HG03469 (cell line): ENCODE results near the gene MT1A.
"Not testable (repeated sequence)": the region's sequence is repeated elsewhere in the genome, so short reads cannot be mapped to it uniquely, and the experiment has no call there.

Experiments used
- ATAC-seq: cut with Tn5 transposase; IDR thresholded peaks from one replicate; pipeline ENCODE4 v1.9.1; 2021; ENCODE audit warnings: mild to moderate bottlenecking, moderate library complexity, moderate number of reproducible peaks; ENCODE audit not compliant: unreplicated experiment

Gene MT1A

DNA sequence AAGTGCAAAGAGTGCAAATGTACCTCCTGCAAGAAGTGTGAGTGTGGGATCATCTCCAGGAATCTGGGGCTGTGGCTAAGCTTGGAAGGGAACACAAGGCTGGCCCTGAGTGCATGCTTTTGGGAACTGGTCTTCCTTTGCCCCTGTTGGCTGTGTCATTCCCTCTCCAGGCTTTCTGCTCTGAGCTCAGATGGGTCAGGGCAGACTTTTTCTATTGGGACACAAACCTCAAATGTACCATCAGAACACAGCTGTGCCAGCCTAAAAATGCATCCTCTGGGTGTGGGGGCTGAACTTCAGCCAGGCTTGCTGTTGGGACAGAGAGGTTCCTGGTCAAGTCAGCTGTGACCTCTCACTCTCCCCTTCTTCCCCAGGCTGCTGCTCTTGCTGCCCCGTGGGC is 14.1 kb downstream of the MT1A start:
- ATAC-seq, result no peak

DNA sequence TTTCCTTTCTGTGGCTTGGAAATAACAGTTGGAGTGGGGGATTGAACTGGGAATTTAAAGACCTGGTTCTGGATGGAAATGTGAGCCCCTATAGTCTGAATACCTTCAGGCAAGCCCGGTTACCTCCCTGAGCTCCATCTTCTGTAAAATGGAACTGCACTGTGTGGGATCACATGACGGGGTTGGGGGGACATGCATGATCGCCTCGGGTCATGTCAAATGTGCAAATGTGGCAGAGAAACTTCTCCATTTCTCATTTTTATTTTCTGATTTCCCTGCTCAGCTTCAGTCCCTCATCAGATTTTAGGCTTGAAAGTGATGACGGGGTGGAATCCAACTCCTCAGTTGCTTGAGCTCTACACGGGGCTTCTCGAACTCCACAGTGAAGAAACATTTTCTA is 14.8 kb downstream of the MT1A start:
- no peak for ATAC-seq

DNA sequence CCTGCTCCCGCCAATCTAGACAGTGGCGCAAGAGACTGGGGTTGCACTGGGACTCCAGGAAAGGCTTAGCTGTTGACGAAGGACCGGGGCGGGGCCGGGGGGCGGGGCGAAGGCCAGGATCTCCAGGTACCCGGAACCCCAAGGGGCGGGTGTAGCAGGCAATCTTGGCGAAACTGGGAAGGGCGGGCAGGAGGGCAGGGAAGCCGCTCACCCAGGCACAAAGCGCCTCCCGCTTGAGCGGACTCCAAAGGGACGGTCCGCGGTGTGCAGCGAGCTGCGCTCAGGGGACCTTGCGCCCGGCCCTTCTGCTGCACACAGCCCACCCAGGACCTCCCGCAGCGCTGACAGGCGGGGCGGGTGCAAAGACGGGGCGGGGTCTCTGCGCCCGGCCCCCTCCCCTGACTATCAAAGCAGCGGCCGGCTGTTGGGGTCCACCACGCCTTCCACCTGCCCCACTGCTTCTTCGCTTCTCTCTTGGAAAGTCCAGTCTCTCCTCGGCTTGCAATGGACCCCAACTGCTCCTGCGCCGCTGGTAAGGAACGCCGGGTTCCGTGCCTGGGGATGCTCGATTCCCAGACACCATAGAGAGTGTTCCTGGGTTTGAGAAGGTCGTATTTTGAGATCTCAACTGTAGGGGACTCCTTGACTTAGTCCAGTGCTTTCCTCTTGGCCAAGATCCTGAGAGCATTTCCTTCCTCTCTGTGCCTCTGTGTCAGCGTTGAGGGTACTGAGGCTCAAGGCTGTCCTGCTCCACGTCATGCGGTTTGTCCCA is 19.3 kb downstream of the MT1A start, which contains the start of gene MT1F:
Gene MT1F, plus strand, starts transcription at position 405 of the 772 bp plus-strand sequence. Its CDS starts 100 bp downstream, at position 505.
- ATAC-seq, result no peak

DNA sequence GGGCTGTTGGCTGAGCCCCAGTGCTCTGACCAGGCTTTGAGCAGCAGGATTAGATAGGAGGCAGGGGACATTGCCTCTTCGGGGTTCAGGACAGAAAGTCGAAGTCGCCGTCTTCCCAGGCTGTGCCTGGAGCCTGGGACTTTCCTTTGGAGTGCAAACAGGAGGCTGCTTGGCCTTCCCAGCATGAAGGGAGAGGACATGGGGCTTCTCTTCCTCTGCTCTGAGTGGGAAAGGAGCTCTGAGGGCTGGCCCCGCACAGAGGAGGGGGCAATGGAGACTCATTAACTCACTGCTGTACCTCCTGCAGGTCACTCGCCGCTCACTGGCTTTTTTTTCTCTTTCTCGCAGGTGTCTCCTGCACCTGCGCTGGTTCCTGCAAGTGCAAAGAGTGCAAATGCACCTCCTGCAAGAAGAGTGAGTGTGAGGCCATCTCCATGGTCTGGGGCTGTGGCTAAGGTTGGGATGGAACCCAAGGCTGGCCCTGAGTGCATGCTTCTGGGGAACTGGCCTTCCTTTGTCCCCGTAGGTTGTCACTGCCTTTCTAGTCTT is 19.9 kb downstream of the MT1A start:
- no peak for ATAC-seq

DNA sequence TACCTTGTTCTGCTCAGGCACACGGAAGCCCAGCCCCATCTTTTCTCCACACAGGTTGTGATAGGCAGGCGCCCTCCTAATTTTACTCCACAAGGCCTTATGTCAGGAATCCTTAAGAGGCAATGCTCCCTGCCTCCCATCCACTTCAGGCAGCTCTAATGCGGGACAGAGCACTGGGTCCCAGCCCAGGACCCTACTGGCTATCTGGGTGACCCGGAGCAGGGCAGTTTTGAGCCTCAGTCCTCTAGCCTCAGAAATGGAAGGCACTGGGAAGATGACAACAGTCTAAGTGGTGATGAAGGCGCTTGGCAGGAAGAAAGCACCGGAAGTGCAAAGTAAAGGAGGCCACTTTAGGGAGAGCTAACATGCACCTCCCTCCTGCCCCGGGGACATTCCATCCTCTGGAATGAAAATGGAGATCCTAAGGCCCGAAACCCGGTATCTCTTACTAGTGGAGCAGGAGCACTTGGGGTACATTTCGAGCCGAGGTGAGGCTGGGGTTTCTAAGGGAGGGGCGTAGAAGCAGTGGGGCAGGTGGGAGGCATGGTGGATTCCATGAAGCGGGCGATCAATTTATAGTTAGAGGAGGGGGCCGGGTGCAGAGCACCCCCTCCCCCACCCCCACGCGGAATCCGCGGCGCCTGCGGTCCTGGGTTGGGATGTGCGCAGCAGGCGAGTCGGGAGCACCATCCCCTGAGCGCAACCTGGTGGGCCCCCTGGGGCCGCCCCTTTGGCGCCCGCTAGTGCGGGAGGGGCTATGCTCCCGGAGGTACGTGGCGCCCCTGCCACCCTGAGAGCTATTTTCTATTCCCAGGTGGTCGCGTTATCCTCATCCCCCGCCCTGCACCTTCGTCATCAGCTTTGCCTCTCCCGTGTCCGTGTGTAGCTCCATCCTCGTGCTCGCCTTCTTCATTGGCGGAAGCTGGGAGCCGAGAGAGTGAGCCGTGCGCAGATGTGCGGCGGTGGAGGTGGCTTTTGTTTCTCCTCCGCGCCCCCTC is 24.2 kb downstream of the MT1A start:
- no peak for ATAC-seq

DNA sequence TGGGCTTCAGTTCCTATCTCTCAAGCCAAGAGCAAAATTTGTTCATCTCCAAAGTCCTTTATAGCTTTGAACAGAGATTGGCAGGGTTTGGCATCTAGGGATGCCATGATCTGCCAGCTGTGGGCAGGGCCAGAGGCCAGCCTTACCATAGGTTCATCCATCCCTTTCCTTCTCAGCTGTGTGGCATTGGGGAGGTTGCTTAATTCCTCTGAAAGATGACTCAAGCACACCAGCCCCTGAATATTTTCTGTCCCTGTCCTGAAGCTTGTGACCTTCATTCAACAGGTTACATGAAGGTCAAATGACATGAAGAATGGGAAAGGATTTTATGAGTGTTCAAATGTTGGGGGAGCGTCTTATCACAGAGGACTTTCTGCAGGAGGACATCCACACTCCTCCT is 26.0 kb downstream of the MT1A start:
- no peak for ATAC-seq

DNA sequence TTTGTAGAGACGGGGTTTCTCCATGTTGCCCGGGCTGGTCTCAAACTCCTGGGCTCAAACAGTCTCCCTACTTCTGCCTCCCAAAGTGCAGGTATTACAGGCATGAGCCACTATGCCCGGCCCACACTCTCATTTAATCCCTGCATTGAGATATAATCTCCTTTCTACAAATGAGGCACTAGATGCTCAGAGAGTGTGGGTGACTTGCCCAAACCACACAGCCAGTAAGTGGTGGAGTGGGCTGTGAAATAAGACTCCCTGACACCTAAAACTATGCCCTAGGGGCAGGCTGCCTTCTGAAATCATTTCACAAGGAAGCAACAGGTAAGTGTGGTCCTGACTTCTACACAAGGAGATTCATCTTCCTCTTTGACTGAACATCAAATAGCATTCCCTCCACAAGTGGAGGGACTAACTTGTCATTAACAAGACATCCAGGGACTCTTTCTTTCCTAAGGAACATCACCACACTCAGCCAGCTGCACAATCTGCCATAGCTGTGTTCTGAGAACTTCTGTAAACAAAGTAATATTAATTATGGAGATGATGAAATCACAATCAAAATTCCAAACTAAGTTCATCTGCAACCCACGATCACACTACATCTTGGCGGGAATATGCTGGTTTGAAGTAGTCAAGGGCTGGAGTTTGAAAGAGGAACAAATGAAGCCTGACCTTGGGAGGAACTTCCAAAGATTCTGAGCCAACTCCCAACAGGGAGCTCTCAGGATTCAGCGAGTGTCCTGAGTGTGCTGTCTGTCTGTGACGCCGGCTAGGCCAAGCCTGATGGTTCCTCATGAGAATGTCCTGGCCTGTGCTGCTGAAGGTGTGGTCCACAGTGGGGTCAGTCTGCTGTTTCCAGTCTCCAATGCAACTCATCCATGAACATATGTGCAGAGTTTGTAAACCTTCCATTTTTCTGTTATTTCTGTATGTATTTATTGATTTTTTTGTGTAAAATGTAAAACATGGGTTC is 27.1 kb downstream of the MT1A start:
- ATAC-seq, result not testable (repeated sequence)

DNA sequence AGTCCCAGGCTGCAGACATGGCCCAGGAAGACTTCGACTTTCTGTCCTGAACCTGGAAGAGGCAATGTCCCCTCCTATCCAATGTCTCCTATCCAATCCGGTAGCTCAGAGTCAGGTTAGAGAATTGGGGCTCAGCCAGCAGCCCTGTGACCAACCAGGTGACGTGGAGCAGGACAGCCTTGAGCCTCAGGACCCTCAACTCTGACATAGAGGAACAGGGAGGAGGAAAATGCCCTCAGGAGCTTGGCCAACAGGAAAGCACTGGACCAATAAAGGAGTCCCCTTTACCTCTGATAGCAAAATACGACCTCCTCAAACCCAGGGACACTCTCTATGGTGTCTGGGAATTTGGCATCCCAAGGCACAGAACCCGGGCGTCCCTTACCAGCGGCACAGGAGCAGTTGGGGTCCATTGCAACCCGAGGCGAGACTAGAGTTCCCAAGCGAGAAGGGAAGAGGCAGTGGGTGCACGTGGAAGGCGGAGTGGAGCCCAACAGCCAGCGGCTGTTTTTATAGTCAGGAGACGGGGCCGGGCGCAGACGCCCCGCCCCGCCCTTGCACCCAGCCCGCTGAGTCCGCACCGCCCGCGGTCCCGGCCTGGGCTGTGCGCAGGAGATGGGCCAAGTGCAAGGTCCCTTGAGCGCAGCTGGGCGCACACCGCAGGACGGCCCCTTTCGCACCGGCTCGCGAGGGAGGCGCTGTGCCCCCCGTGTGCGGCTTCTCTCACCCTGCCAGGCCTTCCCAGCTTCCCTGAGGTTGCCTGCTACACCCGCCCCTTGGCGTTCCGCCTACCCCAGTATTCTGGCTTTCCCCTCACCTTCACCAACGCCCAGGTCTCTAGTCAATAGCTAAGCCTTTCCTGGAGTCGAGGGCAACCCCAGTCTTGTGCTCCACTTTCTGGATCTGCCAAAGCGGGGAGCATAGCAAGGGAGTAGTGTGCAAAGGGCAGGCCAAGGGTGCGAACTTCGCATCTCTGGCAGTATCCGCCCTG is 29.4 kb downstream of the MT1A start, which contains the start of gene MT1G:
Gene MT1G, minus strand, starts transcription at position 485 of the 991 bp plus-strand sequence. Its CDS starts 72 bp downstream, at position 413.
- ATAC-seq, result no peak

DNA sequence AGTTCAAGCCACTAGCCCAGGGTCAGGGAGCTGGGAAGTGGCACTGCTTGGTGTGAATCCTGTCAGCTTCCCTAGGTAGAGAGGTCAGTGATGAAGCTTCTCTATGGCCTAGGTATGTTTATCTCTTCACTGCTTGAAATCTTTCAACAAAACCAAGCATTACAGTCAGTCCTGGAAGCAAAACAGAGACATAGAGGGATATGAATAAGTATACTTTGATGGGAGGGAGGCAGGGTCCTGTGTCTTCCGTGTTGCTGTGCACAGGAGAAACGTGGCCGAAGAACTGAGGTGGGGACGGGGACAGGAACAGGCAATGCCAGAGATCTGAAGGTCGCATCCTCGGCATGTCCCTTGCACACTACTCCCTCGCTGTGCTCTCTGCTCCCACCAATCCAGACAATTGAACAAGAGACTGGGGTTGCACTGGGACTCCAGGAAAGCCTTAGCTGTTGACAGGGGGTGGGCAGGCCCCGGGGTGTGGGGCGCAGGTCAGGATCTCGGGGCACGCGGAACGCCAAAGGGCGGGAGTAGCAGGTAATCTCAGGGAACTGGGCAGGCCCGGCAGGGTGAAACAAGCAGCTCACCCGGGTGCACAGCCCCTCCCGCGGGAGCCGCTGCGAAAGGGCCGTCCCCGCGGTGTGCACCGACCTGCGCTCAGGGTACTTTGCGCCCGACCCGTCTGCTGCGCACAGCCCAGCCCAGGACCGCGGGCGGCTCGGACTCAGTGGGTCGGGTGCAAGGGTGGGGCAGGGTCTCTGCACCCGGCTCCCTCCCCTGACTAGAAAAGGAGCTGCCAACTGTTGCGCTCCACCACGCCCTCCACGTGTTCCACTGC is 30.8 kb downstream of the MT1A start, which contains the start of gene MT1H:
Gene MT1H, plus strand, starts transcription at position 810 of the 835 bp plus-strand sequence. CDS start 71 bp downstream, outside the sequence.
- no peak for ATAC-seq

DNA sequence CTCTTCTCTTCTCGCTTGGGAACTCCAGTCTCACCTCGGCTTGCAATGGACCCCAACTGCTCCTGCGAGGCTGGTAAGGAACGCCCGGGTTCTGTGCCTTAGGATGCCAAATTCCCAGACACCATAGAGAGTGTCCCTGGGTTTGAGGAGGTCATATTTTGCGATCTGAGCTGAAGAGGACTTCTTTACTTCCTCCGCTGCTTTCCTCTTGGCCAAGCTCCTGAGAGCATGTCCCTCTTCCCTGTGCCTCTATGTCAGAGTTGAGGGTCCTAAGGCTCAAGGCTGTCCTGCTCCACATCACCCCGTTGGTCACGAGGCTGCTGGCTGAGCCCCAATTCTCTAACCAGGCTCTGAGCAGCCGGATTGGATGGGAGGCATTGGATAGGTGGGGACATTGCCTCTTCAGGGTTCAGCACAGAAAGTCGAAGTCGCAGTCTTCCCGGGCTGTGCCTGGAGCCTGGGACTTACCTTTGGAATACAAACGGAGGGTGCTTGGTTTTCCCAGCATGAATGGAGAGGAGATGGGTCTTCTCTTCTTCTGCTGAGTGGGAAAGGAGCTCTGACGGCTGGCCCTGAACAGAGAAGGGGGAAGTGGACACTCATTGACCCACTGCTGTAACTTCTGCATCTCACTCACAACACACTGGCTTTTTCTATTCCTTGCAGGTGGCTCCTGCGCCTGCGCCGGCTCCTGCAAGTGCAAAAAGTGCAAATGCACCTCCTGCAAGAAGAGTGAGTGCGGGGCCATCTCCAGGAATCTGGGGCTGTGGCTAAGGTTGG is 31.6 kb downstream of the MT1A start:
- no peak for ATAC-seq

DNA sequence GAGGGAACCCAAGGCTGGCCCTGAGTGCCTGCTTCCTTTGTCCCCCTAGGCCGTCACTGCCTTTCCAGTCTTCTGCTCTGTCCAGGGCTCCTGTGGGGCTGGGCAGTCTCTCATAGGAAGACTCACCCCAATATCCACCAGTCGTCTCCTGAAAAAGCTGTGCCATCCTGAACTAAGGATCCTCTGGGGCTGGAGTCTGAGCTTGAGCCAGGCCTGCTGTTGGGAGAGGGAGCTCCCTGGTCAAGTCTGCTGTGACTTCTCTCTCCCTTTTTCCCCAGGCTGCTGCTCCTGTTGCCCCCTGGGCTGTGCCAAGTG is 32.1 kb downstream of the MT1A start:
- ATAC-seq, result no peak

DNA sequence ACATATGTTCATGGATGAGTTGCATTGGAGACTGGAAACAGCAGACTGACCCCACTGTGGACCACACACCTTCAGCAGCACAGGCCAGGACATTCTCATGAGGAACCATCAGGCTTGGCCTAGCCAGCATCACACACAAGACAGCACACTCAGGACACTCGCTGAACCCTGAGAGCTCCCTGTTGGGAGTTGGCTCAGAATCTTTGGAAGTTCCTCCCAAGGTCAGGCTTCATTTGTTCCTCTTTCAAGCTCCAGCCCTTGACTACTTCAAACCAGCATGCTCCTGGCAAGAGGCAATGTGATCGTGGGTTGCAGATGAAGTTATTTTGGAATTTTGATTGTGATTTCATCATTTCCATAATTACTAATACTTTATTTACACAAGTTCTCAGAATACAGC is 33.2 kb downstream of the MT1A start:
- not testable (repeated sequence) for ATAC-seq

DNA sequence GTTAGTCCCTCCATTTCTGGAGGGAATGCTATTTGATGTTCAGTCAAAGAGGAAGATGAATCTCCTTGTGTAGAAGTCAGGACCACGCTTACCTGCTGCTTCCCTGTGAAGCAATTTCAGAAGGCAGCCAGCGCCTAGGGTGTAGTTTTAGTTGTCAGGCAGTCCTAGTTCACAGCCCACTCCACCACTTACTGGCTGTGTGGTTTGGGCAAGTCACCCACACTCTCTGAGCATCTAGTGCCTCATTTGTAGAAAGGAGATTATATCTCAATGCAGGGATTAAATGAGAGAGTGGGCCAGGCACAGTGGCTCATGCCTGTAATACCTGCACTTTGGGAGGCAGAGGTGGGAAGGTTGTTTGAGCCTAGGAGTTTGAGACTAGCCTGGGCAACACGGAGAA is 33.7 kb downstream of the MT1A start:
- ATAC-seq, result not testable (repeated sequence)

DNA sequence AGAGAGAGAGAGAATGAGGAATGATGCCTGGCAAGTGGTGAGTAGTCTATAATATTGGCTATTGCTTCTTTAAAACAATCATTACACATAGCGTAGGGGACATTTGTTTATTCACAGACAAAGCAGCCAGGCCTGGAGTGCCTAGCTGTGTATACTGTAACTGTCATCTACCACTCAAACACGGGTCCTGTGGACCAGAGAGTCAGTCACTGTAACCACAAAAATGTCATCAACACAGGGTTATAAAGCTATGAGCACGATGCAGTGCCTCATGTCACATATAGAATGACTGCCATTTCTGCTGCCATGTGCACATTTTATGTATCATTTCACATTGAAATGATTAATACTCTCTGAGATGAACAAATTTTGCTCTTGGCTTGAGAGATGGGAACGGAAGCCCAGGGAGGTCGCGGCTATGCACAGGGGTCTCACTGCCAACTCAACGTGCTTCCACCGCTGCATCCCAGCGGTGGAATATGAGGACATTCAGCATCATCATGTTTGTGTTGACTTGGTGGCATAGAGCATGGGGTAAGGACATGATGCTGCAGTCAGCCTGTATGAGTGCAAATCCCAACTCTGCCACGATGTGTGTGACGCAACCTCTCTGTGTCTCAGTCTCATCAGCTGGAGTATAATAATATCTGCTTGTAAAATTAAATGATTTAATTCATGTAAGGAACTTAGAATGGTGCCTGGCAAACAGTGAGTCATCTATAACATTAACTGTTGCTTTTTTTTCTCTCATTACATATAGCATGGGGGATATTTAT is 34.5 kb downstream of the MT1A start:
- no peak for ATAC-seq

DNA sequence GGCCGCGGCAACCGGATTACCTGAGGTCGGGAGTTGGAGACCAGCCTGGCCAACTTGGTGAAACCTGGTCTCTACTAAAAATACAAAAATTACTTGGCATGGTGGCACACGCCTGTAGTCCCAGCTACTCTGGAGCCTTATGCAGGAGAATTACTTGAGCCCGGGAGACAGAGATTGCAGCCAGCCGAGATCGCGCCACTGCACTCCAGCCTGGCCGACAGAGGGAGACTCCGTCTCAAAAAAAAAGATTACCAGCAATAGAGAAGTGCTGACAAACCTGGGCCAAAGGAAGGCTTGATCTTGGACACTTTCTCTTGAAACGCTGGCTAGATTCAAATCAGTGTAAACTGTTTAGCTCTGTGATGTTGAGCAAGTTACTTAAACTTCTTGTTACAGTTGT is 35.5 kb downstream of the MT1A start:
- no peak for ATAC-seq

DNA sequence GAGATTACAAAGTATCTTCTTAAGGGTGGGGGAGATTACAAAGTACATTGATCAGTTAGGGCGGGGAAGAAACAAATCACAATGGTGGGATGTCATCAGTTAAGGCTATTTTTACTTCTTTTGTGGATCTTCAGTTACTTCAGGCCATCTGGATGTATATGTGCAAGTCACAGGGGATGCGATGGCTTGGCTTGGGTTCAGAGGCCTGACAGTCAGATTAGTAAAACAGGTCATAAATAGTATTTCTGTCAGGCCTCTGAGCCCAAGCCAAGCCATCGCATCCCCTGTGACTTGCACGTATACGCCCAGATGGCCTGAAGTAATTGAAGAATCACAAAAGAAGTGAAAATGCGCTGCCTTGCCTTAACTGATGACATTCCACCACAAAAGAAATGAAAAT is 36.1 kb downstream of the MT1A start:
- not testable (repeated sequence) for ATAC-seq
